HCT116 (cell line): Measurements from ENCODE around the gene PREX1.

Experiments
- CTCF ChIP-seq, 3 experiments: fragments of 200-600 bp in 1 of 3; sonication (generic) in 1 of 3; IDR thresholded peaks in 2 of 3; conservative IDR thresholded peaks in 1 of 3; 2 replicates each; pipeline ENCODE4 v1.5.1; 2012 to 2017; ENCODE audit warnings: low read depth in 2 of 3, low read length in 2 of 3, antibody characterized with exemption in 1 of 3, borderline replicate concordance in 1 of 3, control low read depth in 1 of 3, mild to moderate bottlenecking in 1 of 3, mixed read lengths in 1 of 3, mixed run types in 1 of 3, moderate library complexity in 1 of 3; ENCODE audit not compliant: insufficient read depth in 1 of 3
- EZH2 ChIP-seq: fragments of 200-600 bp; sonication (generic); IDR thresholded peaks from 2 replicates; pipeline ENCODE4 v1.6.1; 2017; ENCODE audit warnings: antibody characterized with exemption, mixed run types
- POLR2A ChIP-seq: IDR thresholded peaks from 2 replicates; pipeline ENCODE4 v1.7.0; 2011; ENCODE audit warnings: borderline replicate concordance; ENCODE audit not compliant: insufficient read depth, insufficient read length; ENCODE audit errors: extremely low read depth
- SIN3A ChIP-seq: IDR thresholded peaks from 2 replicates; pipeline ENCODE4 v1.6.1; 2012; ENCODE audit warnings: low read depth
- YY1 ChIP-seq: IDR thresholded peaks from 2 replicates; pipeline ENCODE4 v1.6.1; 2011; ENCODE audit warnings: low read length, low read depth, moderate library complexity, mild to moderate bottlenecking; ENCODE audit not compliant: insufficient replicate concordance; ENCODE audit errors: extremely low read depth
- ZBTB33 ChIP-seq: IDR thresholded peaks from 2 replicates; pipeline ENCODE4 v1.6.1; 2011; ENCODE audit warnings: mild to moderate bottlenecking, low read length, moderate library complexity; ENCODE audit not compliant: insufficient replicate concordance; ENCODE audit errors: extremely low read depth

- TF ChIP-seq YY1, result no peak
- TF ChIP-seq CTCF (IDR thresholded peaks at IDR 0.05 in 2 of 3, conservative IDR thresholded peaks at IDR 0.05 in 1 of 3; ENCODE audit: borderline replicate concordance in 1 of 3, insufficient read depth in 1 of 3, low read depth in 2 of 3, low read length in 2 of 3), result no peak
- TF ChIP-seq EZH2, result no peak
- TF ChIP-seq ZBTB33, result no peak
- no peak for TF ChIP-seq SIN3A
- TF ChIP-seq POLR2A, result no peak
These were observed 171.7 kb downstream of the PREX1 start for GRCh38 chr20:48656137-48656536.
